CD4-positive, alpha-beta T cell treated with Interleukin-21 for 1 hour (primary cell): ENCODE results near the gene SHROOM3.
A peak's percentile ranks its signal among the peaks of the same experiment; 100 is the strongest.

Experiments used
- DNase-seq: peaks from one replicate; pipeline ENCODE4 v3.0.0-alpha.2; 2020

Gene SHROOM3

GRCh38 chr4:76733068-76733771, 298.2 kb downstream of the SHROOM3 start:
- no peak for DNase-seq

DNA sequence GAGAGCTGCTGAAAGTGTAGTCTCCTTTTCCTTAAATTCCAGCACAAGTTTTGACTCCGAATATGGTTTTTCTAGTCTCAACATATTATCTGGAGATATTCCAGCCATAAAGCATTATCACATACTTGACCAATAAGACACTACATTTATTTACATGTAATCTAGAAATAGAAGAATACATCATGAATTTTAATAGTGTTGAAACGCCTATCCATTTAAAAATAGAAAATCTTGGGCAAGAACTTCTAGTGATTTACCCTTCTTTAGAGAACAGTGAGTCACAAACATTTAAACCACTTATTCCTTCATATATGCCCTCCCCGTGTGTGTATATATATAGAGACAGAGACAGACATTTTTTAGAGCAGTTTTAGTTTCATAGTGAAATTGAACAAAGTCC, 301.4 kb downstream of the SHROOM3 start:
- no peak for DNase-seq

DNA sequence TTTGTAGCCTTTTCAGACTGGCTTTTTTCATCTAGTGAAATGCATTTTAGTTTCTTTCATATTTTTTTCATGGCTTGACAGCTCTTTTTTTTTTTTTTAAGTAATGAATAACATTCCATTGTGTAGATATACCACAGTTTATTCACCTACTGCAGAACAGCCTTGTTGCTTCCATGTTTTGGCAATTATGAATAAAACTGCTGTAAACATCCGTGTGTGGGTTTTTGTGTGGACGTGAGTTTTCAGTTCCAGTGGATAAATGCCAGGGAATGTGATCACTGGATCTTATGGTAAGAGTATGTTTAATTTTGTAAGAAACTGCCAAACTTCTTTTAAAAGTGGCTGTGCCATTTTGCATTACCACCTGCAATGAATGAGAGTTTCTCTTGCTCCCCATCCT, 302.2 kb downstream of the SHROOM3 start:
- DNase-seq: no peak

- no peak for DNase-seq
These were observed 302.7 kb downstream of the SHROOM3 start for GRCh38 chr4:76737771-76738085.

DNA sequence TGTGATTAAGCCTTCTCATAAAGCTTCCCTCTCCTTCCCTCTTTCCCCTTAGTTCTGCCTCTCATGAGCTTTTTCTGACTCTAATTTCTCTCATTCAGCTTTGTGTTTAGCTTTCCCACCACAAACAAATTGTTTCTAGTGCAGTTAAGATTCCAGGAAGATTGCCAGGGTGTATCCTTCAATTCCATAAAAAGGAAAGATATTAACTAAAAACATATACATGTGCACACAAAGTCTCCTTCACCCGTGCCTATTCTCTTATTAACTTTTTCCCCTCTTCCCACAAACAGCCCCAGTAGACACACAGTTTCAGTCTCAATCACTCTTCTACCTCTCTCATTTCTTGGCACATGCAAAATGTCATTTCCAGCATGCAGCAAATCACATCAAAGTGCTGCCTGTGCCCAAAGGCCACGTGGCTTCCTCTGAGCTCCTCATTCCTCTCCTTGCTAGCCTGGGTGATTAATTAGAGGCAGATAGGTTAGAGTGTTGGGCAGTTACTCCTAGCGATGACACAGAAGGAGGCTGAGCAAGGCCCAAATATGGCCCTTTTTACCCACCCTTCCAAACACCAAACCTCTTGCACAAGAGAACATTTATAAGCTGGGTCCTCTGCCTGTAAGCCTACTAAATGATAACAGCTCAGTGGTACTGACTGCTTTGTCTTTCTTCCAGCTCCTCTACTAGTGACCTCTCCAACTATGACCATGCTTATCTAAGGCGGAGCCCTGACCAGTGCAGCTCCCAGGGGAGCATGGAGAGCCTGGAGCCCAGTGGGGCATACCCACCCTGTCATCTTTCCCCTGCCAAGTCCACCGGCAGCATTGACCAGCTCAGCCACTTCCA, 303.3 kb downstream of the SHROOM3 start:
- no peak for DNase-seq

DNA sequence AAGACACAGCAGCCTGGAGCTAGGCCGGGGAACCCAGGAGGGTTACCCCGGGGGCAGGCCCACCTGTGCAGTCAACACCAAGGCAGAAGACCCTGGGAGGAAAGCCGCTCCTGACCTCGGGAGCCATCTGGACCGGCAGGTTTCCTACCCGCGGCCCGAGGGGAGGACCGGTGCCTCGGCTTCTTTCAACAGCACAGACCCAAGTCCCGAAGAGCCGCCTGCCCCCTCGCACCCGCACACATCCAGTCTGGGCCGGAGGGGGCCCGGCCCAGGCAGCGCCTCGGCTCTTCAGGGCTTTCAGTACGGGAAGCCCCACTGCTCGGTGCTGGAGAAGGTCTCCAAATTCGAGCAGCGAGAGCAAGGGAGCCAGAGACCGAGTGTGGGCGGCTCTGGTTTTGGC, 305.2 kb downstream of the SHROOM3 start:
- no peak for DNase-seq

DNA sequence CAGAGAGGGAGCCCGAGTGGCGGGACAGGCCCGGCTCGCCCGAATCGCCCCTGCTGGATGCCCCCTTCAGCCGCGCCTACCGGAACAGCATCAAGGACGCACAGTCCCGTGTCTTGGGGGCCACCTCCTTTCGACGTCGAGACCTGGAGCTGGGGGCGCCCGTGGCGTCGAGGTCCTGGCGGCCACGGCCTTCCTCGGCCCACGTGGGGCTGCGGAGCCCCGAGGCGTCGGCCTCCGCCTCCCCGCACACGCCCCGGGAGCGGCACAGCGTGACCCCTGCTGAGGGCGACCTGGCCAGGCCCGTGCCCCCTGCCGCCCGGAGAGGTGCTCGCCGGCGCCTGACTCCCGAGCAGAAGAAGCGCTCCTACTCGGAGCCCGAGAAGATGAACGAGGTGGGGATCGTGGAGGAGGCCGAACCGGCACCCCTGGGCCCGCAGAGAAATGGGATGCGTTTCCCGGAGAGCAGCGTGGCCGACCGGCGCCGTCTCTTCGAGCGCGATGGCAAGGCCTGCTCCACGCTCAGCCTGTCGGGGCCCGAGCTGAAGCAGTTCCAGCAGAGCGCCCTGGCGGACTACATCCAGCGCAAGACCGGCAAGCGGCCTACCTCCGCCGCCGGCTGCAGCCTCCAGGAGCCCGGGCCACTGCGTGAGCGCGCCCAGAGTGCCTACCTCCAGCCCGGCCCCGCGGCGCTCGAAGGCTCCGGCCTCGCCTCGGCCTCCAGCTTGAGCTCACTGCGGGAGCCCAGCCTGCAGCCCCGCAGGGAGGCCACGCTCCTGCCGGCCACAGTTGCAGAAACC, 306.0 kb downstream of the SHROOM3 start:
- no peak for DNase-seq

DNA sequence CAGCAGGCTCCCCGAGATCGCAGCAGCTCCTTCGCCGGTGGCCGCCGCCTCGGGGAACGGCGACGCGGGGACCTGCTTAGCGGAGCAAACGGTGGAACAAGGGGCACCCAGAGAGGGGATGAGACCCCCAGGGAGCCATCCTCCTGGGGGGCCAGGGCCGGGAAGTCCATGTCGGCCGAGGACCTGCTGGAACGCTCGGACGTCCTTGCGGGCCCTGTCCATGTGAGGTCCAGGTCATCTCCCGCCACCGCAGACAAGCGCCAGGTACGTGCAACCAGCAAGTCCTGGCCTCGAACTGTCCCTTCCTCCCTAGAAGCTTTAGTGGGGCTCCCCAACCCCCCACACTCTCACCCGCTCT, 306.6 kb downstream of the SHROOM3 start:
- DNase-seq: no peak

- DNase-seq: no peak
These were observed 309.4 kb downstream of the SHROOM3 start for GRCh38 chr4:76744241-76744921.

DNA sequence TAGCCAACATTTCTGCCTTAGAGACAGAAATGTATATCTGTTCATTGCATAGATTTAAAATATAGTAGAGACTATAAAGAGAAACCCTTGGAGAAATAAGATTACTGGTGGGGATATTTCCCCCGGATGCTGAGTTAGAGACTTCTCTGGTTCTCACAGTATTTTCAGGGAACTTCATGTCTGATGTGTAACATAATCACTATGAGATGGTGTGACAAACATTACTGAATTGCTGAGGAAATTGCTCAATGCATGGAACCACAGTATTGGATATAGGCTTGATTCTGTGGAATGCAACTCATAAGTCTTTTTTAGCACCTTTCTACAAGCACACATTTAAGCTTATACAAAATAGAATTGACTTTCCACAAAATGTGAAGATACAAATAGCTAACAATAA, 310.2 kb downstream of the SHROOM3 start:
- DNase-seq: no peak

- DNase-seq: no peak
These were observed 312.5 kb downstream of the SHROOM3 start for GRCh38 chr4:76747563-76747962.

GRCh38 chr4:76748649-76749048, 313.6 kb downstream of the SHROOM3 start:
- peak; percentile 6 for DNase-seq

DNA sequence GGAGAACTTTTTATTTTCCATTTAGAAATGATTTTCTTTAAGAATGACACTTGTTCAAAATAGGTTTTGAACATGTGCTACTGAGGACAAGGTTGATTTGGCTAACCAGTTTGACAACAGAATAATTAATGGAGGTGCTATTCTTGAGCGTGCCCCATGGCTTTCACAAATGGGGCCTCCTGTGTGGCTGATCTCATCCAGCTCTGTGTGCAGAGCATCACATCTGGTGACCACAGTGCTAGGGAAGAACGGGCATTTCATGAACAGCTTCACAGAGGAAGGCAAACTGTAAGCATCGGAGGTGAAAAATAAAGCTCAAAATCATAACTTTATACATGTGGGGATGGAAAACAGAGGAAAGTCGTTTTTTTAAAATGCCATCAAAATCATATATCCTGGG, 314.3 kb downstream of the SHROOM3 start:
- no peak for DNase-seq

DNA sequence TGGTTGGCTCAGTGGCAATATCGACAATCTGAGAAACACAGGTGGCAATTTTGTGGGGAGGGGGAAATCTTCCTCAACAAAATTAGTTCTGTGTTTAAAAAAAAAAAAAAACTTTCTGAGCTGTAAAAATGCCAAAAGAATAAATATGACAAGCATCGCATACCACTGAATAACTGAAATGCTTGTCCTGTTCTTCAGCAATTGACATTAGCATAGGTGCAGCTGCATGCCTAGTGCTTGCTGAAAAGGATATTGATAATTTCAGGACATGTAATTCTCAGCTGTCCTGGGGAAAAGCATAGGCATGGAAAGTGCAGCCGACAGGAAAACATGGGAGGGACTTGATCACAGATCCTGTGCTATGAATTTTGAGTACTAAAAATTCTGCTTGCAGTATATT, 315.7 kb downstream of the SHROOM3 start:
- DNase-seq: no peak

- no peak for DNase-seq
These were observed 316.7 kb downstream of the SHROOM3 start for GRCh38 chr4:76751612-76752343.

GRCh38 chr4:76752861-76753501, 318.0 kb downstream of the SHROOM3 start:
- no peak for DNase-seq

- no peak for DNase-seq
These were observed 318.8 kb downstream of the SHROOM3 start for GRCh38 chr4:76753814-76754213.

- no peak for DNase-seq
These were observed 319.4 kb downstream of the SHROOM3 start for GRCh38 chr4:76754439-76754838.

DNA sequence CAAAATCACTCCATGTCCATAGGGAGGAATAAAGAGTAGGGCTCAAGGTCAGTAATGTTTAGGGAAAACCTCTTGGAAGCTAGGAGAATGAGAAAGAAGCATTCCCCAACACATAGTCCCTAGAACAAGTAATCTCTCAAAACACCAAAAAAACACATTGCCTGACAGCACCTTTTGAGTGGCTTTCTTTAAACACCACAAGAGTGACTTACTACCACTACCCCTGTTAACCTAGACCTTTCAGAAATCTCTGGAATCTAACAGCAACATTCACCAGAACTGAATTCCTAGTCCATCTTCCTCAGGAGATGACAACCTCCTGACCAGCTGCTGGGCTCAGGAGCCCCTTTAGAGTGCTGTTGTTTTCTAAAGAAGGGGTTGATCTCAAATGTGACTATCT, 320.7 kb downstream of the SHROOM3 start:
- DNase-seq: no peak

- DNase-seq: no peak
These were observed 321.4 kb downstream of the SHROOM3 start for GRCh38 chr4:76756416-76756815.

DNA sequence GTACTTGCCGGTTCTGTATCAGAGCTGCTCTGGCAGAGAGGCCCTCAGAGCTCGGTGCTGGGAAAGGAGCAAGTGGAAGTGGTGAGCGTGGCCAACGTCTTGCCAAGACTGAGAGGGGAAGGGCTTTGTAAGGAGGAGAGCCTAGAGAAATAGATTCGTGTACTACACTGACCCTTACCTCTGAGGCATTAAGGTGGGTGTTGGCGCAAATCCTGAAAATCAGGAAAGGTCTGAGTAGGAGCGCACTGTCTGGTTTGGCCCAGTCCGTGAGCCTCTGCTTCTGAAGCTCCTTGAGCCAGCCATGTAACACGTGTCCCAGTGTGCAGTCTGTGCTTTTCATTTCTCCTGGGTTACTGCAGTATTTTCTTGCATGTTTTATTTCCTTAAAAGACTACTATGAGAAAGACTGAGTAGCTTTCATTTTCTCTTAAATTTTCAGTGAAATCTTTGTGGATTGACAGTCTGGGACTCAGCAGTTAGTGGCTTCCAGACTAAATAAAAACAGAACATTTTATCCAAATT, 322.4 kb downstream of the SHROOM3 start:
- no peak for DNase-seq
